HEK293 (cell line): ENCODE results near the gene XBP1.

Experiments
- CTCF ChIA-PET: fragments of 350-600 bp; formaldehyde crosslinking; extraction: SDS; loops from one replicate; lab custom pipeline; 2021; ENCODE audit warnings: antibody characterized with exemption; lab: Yijun Ruan, JAX
- POLR2A ChIA-PET: fragments of 300-600 bp; formaldehyde crosslinking; extraction: SDS; loops from one replicate; lab custom pipeline; 2020; ENCODE audit warnings: antibody characterized with exemption, inconsistent platforms; lab: Yijun Ruan, JAX
- H3K27ac ChIP-seq: fragments of 200-500 bp; sonication (Bioruptor generic); 2 replicates; pipeline ENCODE4 v1.5.1; 2014; ENCODE audit warnings: low read depth, low read length, control low read depth, inconsistent platforms; ENCODE audit errors: extremely low read depth
- H3K36me3 ChIP-seq, 2 experiments: fragments of 200-500 bp in 1 of 2; sonication (Bioruptor generic) in 1 of 2; 1 replicate in 1 of 2; 2 replicates in 1 of 2; pipeline ENCODE4 v1.5.1; 2014 to 2017; ENCODE audit warnings: inconsistent platforms in 2 of 2, low read length in 2 of 2; ENCODE audit not compliant: control insufficient read depth in 2 of 2, insufficient read depth in 1 of 2
- H3K4me1 ChIP-seq: fragments of 200-500 bp; sonication (Bioruptor generic); 2 replicates; pipeline ENCODE4 v1.5.1; 2014; ENCODE audit warnings: mild to moderate bottlenecking, low read length, inconsistent platforms; ENCODE audit not compliant: control insufficient read depth, insufficient read depth
- H3K4me3 ChIP-seq: 2 replicates; pipeline ENCODE4 v1.5.1; 2011; ENCODE audit warnings: low read depth, mild to moderate bottlenecking, control low read depth, low read length, moderate library complexity
- H3K9me3 ChIP-seq: fragments of 200-500 bp; sonication (Bioruptor generic); 2 replicates; pipeline ENCODE4 v1.5.1; 2014; ENCODE audit warnings: low read depth, low read length, inconsistent platforms; ENCODE audit not compliant: control insufficient read depth, insufficient read depth
- SCRT2 ChIP-seq: fragments of 450-650 bp; formaldehyde crosslinking; IDR thresholded peaks from 2 replicates; pipeline ENCODE4 v1.5.1; 2016; ENCODE audit warnings: missing biosample characterization, missing genetic modification characterization
- TRIM28 ChIP-seq: IDR thresholded peaks from 2 replicates; pipeline ENCODE4 v1.6.1; 2011; ENCODE audit warnings: low read length, control low read depth, borderline replicate concordance
- YY2 ChIP-seq: fragments of 450-650 bp; formaldehyde crosslinking; IDR thresholded peaks from 2 replicates; pipeline ENCODE4 v1.5.1; 2016; ENCODE audit warnings: missing biosample characterization, missing genetic modification characterization
- ZBTB20 ChIP-seq: fragments of 450-650 bp; formaldehyde crosslinking; IDR thresholded peaks from 2 replicates; pipeline ENCODE4 v1.5.1; 2016; ENCODE audit warnings: missing biosample characterization, missing genetic modification characterization
- ZEB2 ChIP-seq: fragments of 450-650 bp; formaldehyde crosslinking; IDR thresholded peaks from 2 replicates; pipeline ENCODE4 v1.5.1; 2016; ENCODE audit warnings: missing biosample characterization, missing genetic modification characterization
- ZNF121 ChIP-seq: fragments of 450-650 bp; formaldehyde crosslinking; IDR thresholded peaks from 2 replicates; pipeline ENCODE4 v1.5.1; 2016; ENCODE audit warnings: missing biosample characterization, missing genetic modification characterization
- ZNF132 ChIP-seq: fragments of 450-650 bp; formaldehyde crosslinking; IDR thresholded peaks from 2 replicates; pipeline ENCODE4 v1.5.1; 2017; ENCODE audit warnings: missing biosample characterization, missing genetic modification characterization, borderline replicate concordance
- ZNF24 ChIP-seq: fragments of 450-650 bp; formaldehyde crosslinking; IDR thresholded peaks from 2 replicates; pipeline ENCODE4 v1.5.1; 2016; ENCODE audit warnings: missing biosample characterization, missing genetic modification characterization
- ZNF473 ChIP-seq: fragments of 450-650 bp; formaldehyde crosslinking; IDR thresholded peaks from 2 replicates; pipeline ENCODE4 v1.5.1; 2017; ENCODE audit warnings: missing biosample characterization, missing genetic modification characterization
- ZNF529 ChIP-seq: fragments of 450-650 bp; formaldehyde crosslinking; IDR thresholded peaks from 2 replicates; pipeline ENCODE4 v1.5.1; 2017; ENCODE audit warnings: missing genetic modification characterization, missing biosample characterization; ENCODE audit not compliant: insufficient replicate concordance
- ZNF560 ChIP-seq: fragments of 450-650 bp; formaldehyde crosslinking; IDR thresholded peaks from 2 replicates; pipeline ENCODE4 v1.5.1; 2017; ENCODE audit warnings: missing biosample characterization, missing genetic modification characterization, borderline replicate concordance
- ZNF670 ChIP-seq: fragments of 450-650 bp; formaldehyde crosslinking; IDR thresholded peaks from 2 replicates; pipeline ENCODE4 v1.5.1; 2016; ENCODE audit warnings: missing biosample characterization, missing genetic modification characterization, low read depth
- ZNF76 ChIP-seq: fragments of 450-650 bp; formaldehyde crosslinking; IDR thresholded peaks from 2 replicates; pipeline ENCODE4; 2016; ENCODE audit warnings: low read depth, missing biosample characterization, missing genetic modification characterization, borderline replicate concordance
- TF ChIP-seq, protein P1 (sequence below): fragments of 450-650 bp; formaldehyde crosslinking; IDR thresholded peaks from 2 replicates; pipeline ENCODE4 v1.5.1; 2017; ENCODE audit warnings: missing biosample characterization, missing genetic modification characterization
- TF ChIP-seq, protein P2 (sequence below): IDR thresholded peaks from 2 replicates; pipeline ENCODE4 v1.6.1; 2011; ENCODE audit warnings: mild to moderate bottlenecking, low read depth, low read length, borderline replicate concordance
- TF ChIP-seq, protein P3 (sequence below): fragments of 450-650 bp; formaldehyde crosslinking; IDR thresholded peaks from 2 replicates; pipeline ENCODE4 v1.5.1; 2016; ENCODE audit warnings: missing biosample characterization, missing genetic modification characterization
- TF ChIP-seq, protein P4 (sequence below): fragments of 450-650 bp; formaldehyde crosslinking; IDR thresholded peaks from 2 replicates; pipeline ENCODE4 v1.5.1; 2017; ENCODE audit warnings: missing biosample characterization, missing genetic modification characterization
- TF ChIP-seq, protein P5 (sequence below): fragments of 450-650 bp; formaldehyde crosslinking; IDR thresholded peaks from 2 replicates; pipeline ENCODE4 v1.5.1; 2016; ENCODE audit warnings: missing biosample characterization, missing genetic modification characterization
- TF ChIP-seq, protein P6 (sequence below): fragments of 450-650 bp; formaldehyde crosslinking; IDR thresholded peaks from 2 replicates; pipeline ENCODE4 v1.5.1; 2016; ENCODE audit warnings: missing biosample characterization, missing genetic modification characterization

XBP1 gene

DNA sequence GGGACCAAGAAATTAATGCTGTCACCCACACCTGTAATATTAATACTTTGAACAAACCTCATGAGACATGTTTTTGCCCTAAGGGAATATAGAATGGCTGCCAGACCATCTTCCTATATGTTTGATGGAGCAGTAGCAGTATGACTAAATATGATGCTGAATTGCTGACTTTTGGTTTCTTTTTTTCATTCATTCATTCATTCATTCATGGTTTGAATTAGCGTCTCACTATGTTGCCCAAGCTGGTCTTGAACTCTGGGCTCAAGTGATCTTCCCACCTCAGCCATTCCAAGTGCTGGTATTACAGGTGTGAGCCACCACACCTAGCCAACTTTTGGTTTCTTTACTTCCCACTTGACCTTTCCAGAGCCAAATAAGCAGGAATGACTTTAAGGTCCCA is 20.1 kb downstream of the XBP1 start:
- Histone ChIP-seq H3K4me1 (peaks cover 14% of the 10 kb centered on the region), H3K4me3 (no peak overlapping the region), H3K27ac (no peak overlapping the region), H3K36me3 (peaks cover 70 to 86% of the 10 kb centered on the region in 2 experiments)
- ChIA-PET POLR2A (interaction anchor here (1.0 to 1.4 kb wide), 2 partner anchors 8 to 14 kb away, joined by 3 to 8 read pairs; partner anchors contain the start of gene CCDC117), CTCF (no interaction called here)
- 0 out of 2 replicates have a peak, but pooled peaks have one; percentile 47 for TF ChIP-seq SCRT2 (tag by site-specific recombination)
- no peak for TF ChIP-seq YY2
- no peak for TF ChIP-seq ZNF76
- 0 out of 2 replicates have a peak, but pooled peaks have one; percentile 26 for TF ChIP-seq ZNF24 (tag by site-specific recombination)
- TF ChIP-seq ZNF560 (tag by site-specific recombination): no peak
- TF ChIP-seq, protein P1, sequence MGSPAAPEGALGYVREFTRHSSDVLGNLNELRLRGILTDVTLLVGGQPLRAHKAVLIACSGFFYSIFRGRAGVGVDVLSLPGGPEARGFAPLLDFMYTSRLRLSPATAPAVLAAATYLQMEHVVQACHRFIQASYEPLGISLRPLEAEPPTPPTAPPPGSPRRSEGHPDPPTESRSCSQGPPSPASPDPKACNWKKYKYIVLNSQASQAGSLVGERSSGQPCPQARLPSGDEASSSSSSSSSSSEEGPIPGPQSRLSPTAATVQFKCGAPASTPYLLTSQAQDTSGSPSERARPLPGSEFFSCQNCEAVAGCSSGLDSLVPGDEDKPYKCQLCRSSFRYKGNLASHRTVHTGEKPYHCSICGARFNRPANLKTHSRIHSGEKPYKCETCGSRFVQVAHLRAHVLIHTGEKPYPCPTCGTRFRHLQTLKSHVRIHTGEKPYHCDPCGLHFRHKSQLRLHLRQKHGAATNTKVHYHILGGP (tag by site-specific recombination): no peak
- TF ChIP-seq, all 188 proteins: peak for 2
- no peaks in the 10 kb centered on the region for H3K9me3 ChIP-seq

DNA sequence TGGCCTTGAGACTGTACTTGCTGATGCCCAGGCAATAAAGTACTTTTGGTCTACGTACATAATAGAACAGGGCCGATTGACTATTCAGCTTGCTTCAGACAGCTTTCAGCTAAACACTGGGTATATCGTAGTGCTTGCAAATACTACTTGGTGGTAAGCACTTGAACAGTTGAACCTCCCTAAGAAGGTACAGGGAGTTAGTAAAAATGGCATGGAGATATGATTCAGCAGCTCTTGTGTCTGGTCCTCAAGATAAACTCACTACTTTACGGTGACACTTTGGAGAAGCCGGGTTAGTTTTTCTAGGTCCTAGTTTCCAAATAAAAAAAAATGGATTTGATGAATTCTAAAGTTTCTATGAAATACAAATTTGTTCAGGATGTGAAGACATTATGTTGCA is 20.5 kb downstream of the XBP1 start:
- H3K27ac ChIP-seq: no peak overlapping the region
- peaks cover 70 to 86% of the 10 kb centered on the region in 2 experiments for H3K36me3 ChIP-seq
- TF ChIP-seq, protein P2, sequence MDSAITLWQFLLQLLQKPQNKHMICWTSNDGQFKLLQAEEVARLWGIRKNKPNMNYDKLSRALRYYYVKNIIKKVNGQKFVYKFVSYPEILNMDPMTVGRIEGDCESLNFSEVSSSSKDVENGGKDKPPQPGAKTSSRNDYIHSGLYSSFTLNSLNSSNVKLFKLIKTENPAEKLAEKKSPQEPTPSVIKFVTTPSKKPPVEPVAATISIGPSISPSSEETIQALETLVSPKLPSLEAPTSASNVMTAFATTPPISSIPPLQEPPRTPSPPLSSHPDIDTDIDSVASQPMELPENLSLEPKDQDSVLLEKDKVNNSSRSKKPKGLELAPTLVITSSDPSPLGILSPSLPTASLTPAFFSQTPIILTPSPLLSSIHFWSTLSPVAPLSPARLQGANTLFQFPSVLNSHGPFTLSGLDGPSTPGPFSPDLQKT: no peak
- TF ChIP-seq, protein P3, sequence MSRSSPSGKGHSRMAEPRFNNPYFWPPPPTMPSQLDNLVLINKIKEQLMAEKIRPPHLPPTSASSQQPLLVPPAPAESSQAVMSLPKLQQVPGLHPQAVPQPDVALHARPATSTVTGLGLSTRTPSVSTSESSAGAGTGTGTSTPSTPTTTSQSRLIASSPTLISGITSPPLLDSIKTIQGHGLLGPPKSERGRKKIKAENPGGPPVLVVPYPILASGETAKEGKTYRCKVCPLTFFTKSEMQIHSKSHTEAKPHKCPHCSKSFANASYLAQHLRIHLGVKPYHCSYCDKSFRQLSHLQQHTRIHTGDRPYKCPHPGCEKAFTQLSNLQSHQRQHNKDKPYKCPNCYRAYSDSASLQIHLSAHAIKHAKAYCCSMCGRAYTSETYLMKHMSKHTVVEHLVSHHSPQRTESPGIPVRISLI (tag by site-specific recombination): no peak
- no peak for TF ChIP-seq ZBTB20 (tag by site-specific recombination)
- TF ChIP-seq ZEB2 (tag by site-specific recombination): no peak
- no peak for TF ChIP-seq TRIM28
- TF ChIP-seq, protein P4, sequence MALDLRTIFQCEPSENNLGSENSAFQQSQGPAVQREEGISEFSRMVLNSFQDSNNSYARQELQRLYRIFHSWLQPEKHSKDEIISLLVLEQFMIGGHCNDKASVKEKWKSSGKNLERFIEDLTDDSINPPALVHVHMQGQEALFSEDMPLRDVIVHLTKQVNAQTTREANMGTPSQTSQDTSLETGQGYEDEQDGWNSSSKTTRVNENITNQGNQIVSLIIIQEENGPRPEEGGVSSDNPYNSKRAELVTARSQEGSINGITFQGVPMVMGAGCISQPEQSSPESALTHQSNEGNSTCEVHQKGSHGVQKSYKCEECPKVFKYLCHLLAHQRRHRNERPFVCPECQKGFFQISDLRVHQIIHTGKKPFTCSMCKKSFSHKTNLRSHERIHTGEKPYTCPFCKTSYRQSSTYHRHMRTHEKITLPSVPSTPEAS (tag by site-specific recombination): no peak
- no peak for TF ChIP-seq ZNF132 (tag by site-specific recombination)
- TF ChIP-seq ZNF473 (tag by site-specific recombination): no peak
- TF ChIP-seq, protein P5, sequence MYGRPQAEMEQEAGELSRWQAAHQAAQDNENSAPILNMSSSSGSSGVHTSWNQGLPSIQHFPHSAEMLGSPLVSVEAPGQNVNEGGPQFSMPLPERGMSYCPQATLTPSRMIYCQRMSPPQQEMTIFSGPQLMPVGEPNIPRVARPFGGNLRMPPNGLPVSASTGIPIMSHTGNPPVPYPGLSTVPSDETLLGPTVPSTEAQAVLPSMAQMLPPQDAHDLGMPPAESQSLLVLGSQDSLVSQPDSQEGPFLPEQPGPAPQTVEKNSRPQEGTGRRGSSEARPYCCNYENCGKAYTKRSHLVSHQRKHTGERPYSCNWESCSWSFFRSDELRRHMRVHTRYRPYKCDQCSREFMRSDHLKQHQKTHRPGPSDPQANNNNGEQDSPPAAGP (tag by site-specific recombination): no peak
- H3K9me3 ChIP-seq: no peaks in the 10 kb centered on the region
- CTCF ChIA-PET: interaction anchor here (0.8 to 1.0 kb wide), 3 partner anchors 8 to 423 kb away, joined by 4 to 5 read pairs (median 4); no protein-coding TSS in a partner anchor
- no peak overlapping the region for H3K4me3 ChIP-seq
- H3K4me1 ChIP-seq: peaks cover 14% of the 10 kb centered on the region
- POLR2A ChIA-PET: no interaction called here

DNA sequence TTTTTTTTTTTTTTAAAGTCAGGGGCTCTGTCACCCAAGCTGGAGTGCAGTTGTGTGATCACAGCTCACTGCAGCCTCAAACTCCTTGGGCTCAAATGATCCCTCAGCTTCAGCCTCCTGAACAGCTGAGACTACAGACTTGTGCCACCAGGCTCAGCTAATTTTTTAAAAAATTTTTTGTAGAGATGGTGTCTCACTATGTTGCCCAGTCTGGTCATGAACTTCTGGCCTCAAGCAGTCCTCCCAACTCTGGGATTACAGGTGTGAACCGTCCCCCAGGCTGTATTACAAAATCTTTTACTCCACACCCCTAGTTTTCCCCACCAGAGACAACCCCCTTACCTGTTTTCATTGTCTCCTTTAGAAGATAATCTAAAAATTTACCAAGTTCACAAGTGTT is 26.0 kb downstream of the XBP1 start:
- no peak overlapping the region for H3K27ac ChIP-seq
- peaks cover 42 to 49% of the 10 kb centered on the region in 2 experiments for H3K36me3 ChIP-seq
- POLR2A ChIA-PET: interaction anchor here (2.6 kb wide), 2 partner anchors 9 to 25 kb away, joined by 20 to 25 read pairs; partner anchors contain the start of gene XBP1
- TF ChIP-seq ZNF121 (tag by site-specific recombination): peak; percentile 80
- TF ChIP-seq ZNF670 (tag by site-specific recombination): no peak
- TF ChIP-seq, protein P6, sequence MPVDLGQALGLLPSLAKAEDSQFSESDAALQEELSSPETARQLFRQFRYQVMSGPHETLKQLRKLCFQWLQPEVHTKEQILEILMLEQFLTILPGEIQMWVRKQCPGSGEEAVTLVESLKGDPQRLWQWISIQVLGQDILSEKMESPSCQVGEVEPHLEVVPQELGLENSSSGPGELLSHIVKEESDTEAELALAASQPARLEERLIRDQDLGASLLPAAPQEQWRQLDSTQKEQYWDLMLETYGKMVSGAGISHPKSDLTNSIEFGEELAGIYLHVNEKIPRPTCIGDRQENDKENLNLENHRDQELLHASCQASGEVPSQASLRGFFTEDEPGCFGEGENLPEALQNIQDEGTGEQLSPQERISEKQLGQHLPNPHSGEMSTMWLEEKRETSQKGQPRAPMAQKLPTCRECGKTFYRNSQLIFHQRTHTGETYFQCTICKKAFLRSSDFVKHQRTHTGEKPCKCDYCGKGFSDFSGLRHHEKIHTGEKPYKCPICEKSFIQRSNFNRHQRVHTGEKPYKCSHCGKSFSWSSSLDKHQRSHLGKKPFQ (tag by site-specific recombination): 0 out of 2 replicates have a peak, but pooled peaks have one; percentile 10
- TF ChIP-seq ZNF529 (tag by site-specific recombination): no peak
- H3K4me1 ChIP-seq: peaks cover 3% of the 10 kb centered on the region; the same call in 1 of the 2 replicates
- no peak overlapping the region for H3K4me3 ChIP-seq
- H3K9me3 ChIP-seq: no peaks in the 10 kb centered on the region
- CTCF ChIA-PET: interaction anchor here (0.6 to 2.5 kb wide), 3 partner anchors 11 to 180 kb away, joined by 4 to 8 read pairs (median 8); no protein-coding TSS in a partner anchor
